SW 1271 (cell line): ENCODE results near the gene PARN.
"Not testable (repeated sequence)": the region's sequence is repeated elsewhere in the genome, so short reads cannot be mapped to it uniquely, and the experiment has no call there.

ENCODE experiments used
- DNase-seq, 2 experiments: peaks; one replicate each; lab custom pipeline; 2025; lab: John Stamatoyannopoulos, UW

Gene PARN

GRCh38 chr16:14632693-14633569, 2.9 kb upstream of the PARN start, which contains the start of gene BFAR:
Gene BFAR, plus strand, starts transcription at chr16:14632951. Its CDS starts 11,396 bp downstream, at chr16:14644347.
- DNase-seq, result peak; percentile 53 to 91

- DNase-seq, result not testable (repeated sequence)
Measured at GRCh38 chr16:14630620-14631330, 715 bp upstream of the PARN start.

GRCh38 chr16:14629612-14629918, 495 bp downstream of the PARN start:
- no peak for DNase-seq

- no peak for DNase-seq
Measured at GRCh38 chr16:14628806-14629611, 1.1 kb downstream of the PARN start.

GRCh38 chr16:14627078-14627477, 3.0 kb downstream of the PARN start:
- DNase-seq, result no peak

- DNase-seq, result no peak
Measured at GRCh38 chr16:14618566-14618965, 11.5 kb downstream of the PARN start.

- no peak for DNase-seq
Measured at GRCh38 chr16:14616280-14616679, 13.8 kb downstream of the PARN start.

GRCh38 chr16:14613991-14614390, 16.1 kb downstream of the PARN start:
- DNase-seq, result no peak

- no peak for DNase-seq
Measured at GRCh38 chr16:14611660-14612059, 18.4 kb downstream of the PARN start.

GRCh38 chr16:14609716-14610115, 20.3 kb downstream of the PARN start:
- no peak for DNase-seq

- no peak for DNase-seq
Measured at GRCh38 chr16:14608604-14609003, 21.5 kb downstream of the PARN start.

GRCh38 chr16:14608111-14608566, 21.9 kb downstream of the PARN start:
- DNase-seq, result no peak

- DNase-seq, result no peak
Measured at GRCh38 chr16:14606102-14606501, 24.0 kb downstream of the PARN start.

GRCh38 chr16:14602443-14602963, 27.6 kb downstream of the PARN start:
- DNase-seq, result no peak

- DNase-seq, result peak in 1 of 2 experiments; percentile 20
Measured at GRCh38 chr16:14600164-14600563, 29.9 kb downstream of the PARN start.

- no peak for DNase-seq
Measured at GRCh38 chr16:14586637-14587305, 43.3 kb downstream of the PARN start.

GRCh38 chr16:14585287-14585686, 44.8 kb downstream of the PARN start:
- no peak for DNase-seq

GRCh38 chr16:14580926-14581325, 49.1 kb downstream of the PARN start:
- not testable (repeated sequence) for DNase-seq

- DNase-seq, result no peak
Measured at GRCh38 chr16:14579266-14579665, 50.8 kb downstream of the PARN start.

GRCh38 chr16:14576532-14576931, 53.5 kb downstream of the PARN start:
- no peak for DNase-seq

- DNase-seq, result no peak
Measured at GRCh38 chr16:14576069-14576468, 54.0 kb downstream of the PARN start.
